Mesothelial cell of epicardium (in vitro differentiated cells): ENCODE data around the gene MYO9B. TPM values are rescaled to one million over a fixed set of nuclear protein-coding genes. Genes with fewer than 3 reads are reported as not detected.

Experiments used
- DNase-seq, 2 experiments: peaks; one replicate each; pipeline ENCODE4 v3.0.0; 2021; ENCODE audit warnings: low spot score in 2 of 2; ENCODE audit not compliant: unreplicated experiment in 2 of 2
- H3K27ac Mint-ChIP-seq: 2 replicates; pipeline ENCODE4 v1.8.0; 2021; ENCODE audit warnings: mixed read lengths
- H3K27me3 Mint-ChIP-seq: 2 replicates; pipeline ENCODE4 v1.8.0; 2021; ENCODE audit warnings: low read depth, mixed read lengths
- H3K36me3 Mint-ChIP-seq: 2 replicates; pipeline ENCODE4 v1.8.0; 2021; ENCODE audit warnings: mixed read lengths
- H3K4me1 Mint-ChIP-seq: 2 replicates; pipeline ENCODE4 v1.8.0; 2021; ENCODE audit warnings: mixed read lengths
- H3K4me3 Mint-ChIP-seq: 2 replicates; pipeline ENCODE4 v1.8.0; 2021; ENCODE audit warnings: mild to moderate bottlenecking, moderate library complexity, mixed read lengths
- H3K9me3 Mint-ChIP-seq: 2 replicates; pipeline ENCODE4 v1.8.0; 2021; ENCODE audit warnings: mixed read lengths
- CTCF ChIP-seq: fragments of 200-600 bp; sonication (generic); IDR thresholded peaks from one replicate; pipeline ENCODE4 v1.5.0; 2021; ENCODE audit warnings: antibody characterized with exemption; ENCODE audit not compliant: unreplicated experiment
- total RNA-seq: library from RNA; stranded (reverse); gene quantifications from 3 replicates; pipeline ENCODE4 v1.2.1, GENCODE V29; 2021

MYO9B gene
- total RNA-seq, 1 donor from 2014 or later, result 90.8 TPM

- DNase-seq, result peak in 1 of 2 experiments; percentile 51
- Mint-ChIP-seq H3K4me1 (peaks cover 12% of the 10 kb centered on the region), H3K27ac (peak overlapping the region; percentile 71), H3K4me3 (no peak overlapping the region), H3K9me3 (no peaks in the 10 kb centered on the region), H3K27me3 (no peaks in the 10 kb centered on the region), H3K36me3 (peaks cover 22% of the 10 kb centered on the region)
- TF ChIP-seq CTCF, result no peak
Observed at GRCh38 chr19:17107546-17108452, 32.2 kb downstream of the MYO9B start.

GRCh38 chr19:17108453-17108784, 32.8 kb downstream of the MYO9B start:
- H3K4me1 Mint-ChIP-seq, result peaks cover 12% of the 10 kb centered on the region
- H3K27ac Mint-ChIP-seq, result peak overlapping the region; percentile 71
- no peak overlapping the region for H3K4me3 Mint-ChIP-seq
- H3K36me3 Mint-ChIP-seq, result peaks cover 16% of the 10 kb centered on the region
- no peaks in the 10 kb centered on the region for H3K9me3 Mint-ChIP-seq
- H3K27me3 Mint-ChIP-seq, result no peaks in the 10 kb centered on the region
- no peak for DNase-seq
- TF ChIP-seq CTCF, result no peak

- Mint-ChIP-seq H3K4me1 (peaks cover 12% of the 10 kb centered on the region), H3K4me3 (no peak overlapping the region), H3K9me3 (no peaks in the 10 kb centered on the region), H3K36me3 (peaks cover 14% of the 10 kb centered on the region), H3K27ac (no peak overlapping the region), H3K27me3 (no peaks in the 10 kb centered on the region)
- DNase-seq, result no peak
- no peak for TF ChIP-seq CTCF
Observed at GRCh38 chr19:17109300-17109699, 33.7 kb downstream of the MYO9B start.

GRCh38 chr19:17109962-17110598, 34.5 kb downstream of the MYO9B start:
- no peak for DNase-seq
- H3K27ac Mint-ChIP-seq, result peak overlapping the region; percentile 4
- no peak for TF ChIP-seq CTCF
- no peaks in the 10 kb centered on the region for H3K9me3 Mint-ChIP-seq
- no peak overlapping the region for H3K4me3 Mint-ChIP-seq
- H3K27me3 Mint-ChIP-seq, result no peaks in the 10 kb centered on the region
- H3K36me3 Mint-ChIP-seq, result peaks cover 12% of the 10 kb centered on the region
- H3K4me1 Mint-ChIP-seq, result peaks cover 12% of the 10 kb centered on the region

GRCh38 chr19:17110599-17110966, 35.0 kb downstream of the MYO9B start:
- Mint-ChIP-seq H3K36me3 (peaks cover 11% of the 10 kb centered on the region), H3K27ac (no peak overlapping the region), H3K4me1 (peaks cover 12% of the 10 kb centered on the region), H3K27me3 (no peaks in the 10 kb centered on the region), H3K9me3 (no peaks in the 10 kb centered on the region), H3K4me3 (no peak overlapping the region)
- TF ChIP-seq CTCF, result no peak
- no peak for DNase-seq
